Duodenal mucosa (tissue), 2 donors: Measurements from ENCODE around the gene PVALEF.
"Not testable (repeated sequence)": the region's sequence is repeated elsewhere in the genome, so short reads cannot be mapped to it uniquely, and the experiment has no call there.

Source experiments
- H3K27ac ChIP-seq: one replicate; pipeline ENCODE4 v1.7.0; 2013; ENCODE audit warnings: low read depth, low read length
- H3K27me3 ChIP-seq, 2 donors: one replicate each; pipeline ENCODE4 v1.7.0; 2013; ENCODE audit warnings: low read length in 2 of 2, control low read depth in 1 of 2; ENCODE audit not compliant: insufficient read depth in 2 of 2, control insufficient read depth in 1 of 2
- H3K36me3 ChIP-seq, 2 donors: one replicate each; pipeline ENCODE4 v1.7.0; 2013; ENCODE audit warnings: low read length in 2 of 2, control low read depth in 1 of 2; ENCODE audit not compliant: insufficient read depth in 2 of 2, control insufficient read depth in 1 of 2
- H3K4me1 ChIP-seq, 2 donors: one replicate each; pipeline ENCODE4 v1.7.0; 2013; ENCODE audit warnings: low read length in 2 of 2, control low read depth in 1 of 2; ENCODE audit not compliant: insufficient read depth in 2 of 2, control insufficient read depth in 1 of 2
- H3K4me3 ChIP-seq, 2 donors: one replicate each; pipeline ENCODE4 v1.7.0; 2013; ENCODE audit warnings: low read length in 2 of 2, low read depth in 1 of 2
- H3K9ac ChIP-seq, 2 donors: one replicate each; pipeline ENCODE4 v1.7.0; 2013; ENCODE audit warnings: low read length in 2 of 2, low read depth in 1 of 2
- H3K9me3 ChIP-seq, 2 donors: one replicate each; pipeline ENCODE4 v1.7.0; 2013; ENCODE audit warnings: low read length in 2 of 2, control low read depth in 1 of 2; ENCODE audit not compliant: control insufficient read depth in 1 of 2

PVALEF gene

DNA sequence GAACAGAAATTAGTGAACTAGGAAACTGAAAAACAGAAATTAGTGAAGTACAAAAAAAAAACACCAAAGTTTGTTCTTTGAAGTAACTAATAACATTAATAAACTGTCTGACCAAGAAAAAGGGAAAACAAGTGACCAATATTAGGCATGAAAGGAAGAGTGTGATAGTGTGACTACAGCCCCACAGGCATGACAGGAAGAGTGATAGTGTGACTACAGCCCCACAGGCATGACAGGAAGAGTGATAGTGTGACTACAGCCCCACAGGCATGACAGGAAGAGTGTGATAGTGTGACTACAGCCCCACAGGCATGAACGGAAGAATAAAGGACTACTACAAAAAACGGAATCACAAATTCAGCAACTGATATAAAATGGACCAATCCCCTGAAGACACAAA lies 62.3 kb downstream of the PVALEF start:
- H3K9me3 ChIP-seq, H3K27ac ChIP-seq, H3K4me3 ChIP-seq, H3K9ac ChIP-seq, H3K27me3 ChIP-seq, H3K4me1 ChIP-seq: not testable (repeated sequence)
- peaks cover 11 to 36% of the 10 kb centered on the region in 2 donors for H3K36me3 ChIP-seq

DNA sequence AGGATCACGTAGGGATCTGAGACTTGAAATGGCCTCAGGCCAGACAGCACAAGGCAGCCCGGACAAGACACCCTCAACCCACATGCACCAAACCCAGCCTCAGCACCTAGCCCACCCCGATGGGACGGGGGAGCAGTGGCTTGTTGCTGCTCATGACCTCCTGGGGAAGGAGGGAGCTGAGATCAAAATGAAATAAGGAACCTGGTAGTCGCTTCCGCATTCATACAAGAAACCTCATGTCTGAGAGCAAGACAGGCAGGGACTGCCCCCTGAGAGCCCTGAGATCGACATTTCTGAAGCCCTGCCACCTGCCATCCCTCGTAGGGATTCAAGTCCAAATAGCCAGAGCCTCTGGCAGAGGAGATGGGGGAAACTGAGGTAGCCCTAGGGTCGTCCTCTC lies 63.1 kb downstream of the PVALEF start:
- Histone ChIP-seq H3K27ac (no peak overlapping the region), H3K4me1 (peaks cover 4 to 5% of the 10 kb centered on the region in 2 donors), H3K27me3 (no peaks in the 10 kb centered on the region), H3K9ac (no peak overlapping the region), H3K4me3 (no peak overlapping the region), H3K36me3 (peaks cover 11 to 44% of the 10 kb centered on the region in 2 donors), H3K9me3 (no peaks in the 10 kb centered on the region)

DNA sequence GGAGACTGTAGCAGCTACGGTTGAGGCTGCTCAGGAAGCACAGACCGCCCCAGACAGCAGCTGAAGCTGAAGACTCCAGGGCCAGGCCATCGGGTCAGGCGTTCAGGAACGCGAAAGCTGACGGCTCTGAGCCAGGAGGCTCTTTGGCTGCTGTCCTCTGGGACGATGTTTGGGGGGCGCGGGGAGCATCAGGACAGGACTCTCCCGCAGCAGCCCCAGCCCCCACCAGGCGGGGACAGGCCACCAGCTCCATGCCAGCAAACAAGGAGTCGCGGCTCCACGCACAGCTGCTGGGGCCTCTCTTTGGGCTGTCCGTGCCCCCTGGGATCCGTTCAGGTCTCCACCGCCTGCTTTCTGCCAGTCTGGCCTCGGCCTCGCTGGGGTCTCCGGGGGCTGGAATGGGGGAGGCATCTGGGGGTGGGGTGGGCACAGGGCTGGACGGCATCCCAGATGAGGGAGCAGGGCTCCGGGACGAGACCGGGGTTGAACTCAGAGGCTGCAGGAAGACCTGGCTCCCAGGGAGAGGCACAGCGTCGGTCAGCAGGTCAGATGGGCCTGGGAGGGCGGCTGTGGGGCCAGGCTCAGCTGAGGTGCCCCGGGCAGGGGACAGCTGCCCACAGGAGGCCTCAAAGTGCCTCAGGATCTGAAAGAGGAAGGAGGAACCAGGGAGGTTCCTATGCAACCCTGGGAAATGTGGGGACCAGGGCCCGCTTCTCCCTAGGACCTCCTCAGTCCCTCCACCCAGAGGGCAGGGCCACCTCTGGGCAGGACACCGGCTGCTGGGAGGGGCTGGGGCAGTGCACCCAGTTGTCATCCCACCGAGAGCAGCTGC lies 63.7 kb downstream of the PVALEF start:
- H3K4me3 ChIP-seq, result no peak overlapping the region
- H3K9me3 ChIP-seq, result no peaks in the 10 kb centered on the region
- peaks cover 11 to 45% of the 10 kb centered on the region in 2 donors for H3K36me3 ChIP-seq
- H3K27me3 ChIP-seq, result no peaks in the 10 kb centered on the region
- H3K9ac ChIP-seq, result no peak overlapping the region
- H3K4me1 ChIP-seq, result no peaks in the 10 kb centered on the region
- H3K27ac ChIP-seq, result no peak overlapping the region

DNA sequence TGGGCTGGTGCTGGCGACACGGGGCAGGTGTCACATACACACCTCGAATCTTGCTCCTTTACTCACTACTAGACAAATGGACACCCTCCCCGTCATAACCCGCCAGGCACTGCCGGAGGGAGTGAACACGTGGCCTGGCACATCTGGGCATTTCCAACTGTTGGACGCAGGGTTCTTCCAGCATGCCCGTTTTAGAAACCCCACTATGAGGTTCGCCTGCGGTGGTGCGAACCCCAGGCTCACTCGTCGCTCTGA lies 64.3 kb downstream of the PVALEF start:
- Histone ChIP-seq H3K9me3 (no peaks in the 10 kb centered on the region), H3K36me3 (peaks cover 11 to 45% of the 10 kb centered on the region in 2 donors), H3K4me3 (no peak overlapping the region), H3K27me3 (no peaks in the 10 kb centered on the region), H3K27ac (no peak overlapping the region), H3K4me1 (no peaks in the 10 kb centered on the region), H3K9ac (no peak overlapping the region)

DNA sequence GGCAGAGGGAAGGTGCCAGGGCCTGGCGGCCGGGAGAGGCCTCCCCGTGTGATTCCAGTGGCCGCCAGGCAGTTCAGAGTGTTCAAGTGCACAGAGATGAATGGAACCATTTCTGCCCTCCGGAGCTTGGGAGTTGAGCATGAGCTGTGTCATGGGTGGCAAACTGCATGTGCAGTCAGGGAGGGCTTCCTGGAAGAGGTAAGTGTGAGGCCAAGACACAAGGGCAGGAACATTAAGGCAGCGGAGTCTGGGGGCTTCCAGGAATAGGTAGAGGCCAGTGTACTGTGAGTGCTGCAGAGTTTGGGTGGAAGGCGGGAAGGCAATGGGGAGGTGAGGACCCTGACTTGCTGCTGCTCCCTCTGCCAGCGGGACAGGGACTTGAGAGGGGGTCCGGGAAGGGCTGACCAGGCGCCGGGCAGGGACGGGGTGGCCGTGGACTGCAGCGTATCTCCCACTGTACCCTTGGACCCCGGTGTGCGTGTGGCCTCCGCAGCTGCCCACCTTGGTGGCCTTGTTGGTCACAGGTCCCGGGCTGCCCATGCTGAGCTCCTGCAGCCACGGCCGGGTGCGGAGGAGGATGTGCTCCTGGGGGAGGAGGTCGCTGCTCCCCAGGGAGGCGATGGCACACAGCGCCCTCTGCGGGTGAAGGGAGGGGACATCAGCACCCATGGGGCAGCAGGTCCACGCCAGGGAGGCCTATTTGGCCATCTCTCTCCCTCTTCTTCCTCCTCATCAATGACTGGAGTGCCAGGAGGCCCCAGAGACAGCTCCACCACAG lies 64.9 kb downstream of the PVALEF start:
- Histone ChIP-seq H3K36me3 (peaks cover 11 to 45% of the 10 kb centered on the region in 2 donors), H3K27ac (no peak overlapping the region), H3K9ac (no peak overlapping the region), H3K9me3 (no peaks in the 10 kb centered on the region), H3K4me3 (no peak overlapping the region), H3K4me1 (no peaks in the 10 kb centered on the region), H3K27me3 (no peaks in the 10 kb centered on the region)

DNA sequence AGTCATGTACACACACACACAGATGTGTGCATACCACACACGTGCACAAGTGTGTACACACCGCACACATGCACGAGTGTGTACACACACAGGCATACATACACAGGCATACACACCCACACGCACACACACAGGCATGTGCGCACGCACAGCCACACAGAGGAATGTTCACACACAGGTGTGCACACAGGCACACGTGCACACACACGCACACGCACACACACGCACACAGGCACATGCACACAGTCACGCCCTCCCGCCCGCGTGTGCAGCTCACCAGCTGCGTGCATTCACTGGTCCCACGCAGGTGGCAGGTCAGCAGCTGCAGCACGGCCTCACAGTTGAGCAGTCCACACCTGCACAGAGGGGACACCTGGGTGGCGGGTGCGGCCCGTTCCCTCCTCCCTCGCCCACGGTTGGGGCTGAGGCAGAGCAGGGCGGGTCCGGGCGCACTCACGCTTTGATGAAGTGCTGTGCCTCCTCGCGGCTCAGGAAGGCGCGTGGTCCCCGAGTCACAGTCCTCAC lies 65.9 kb downstream of the PVALEF start:
- H3K27me3 ChIP-seq, result no peaks in the 10 kb centered on the region
- H3K9ac ChIP-seq, result no peak overlapping the region
- H3K4me3 ChIP-seq, result no peak overlapping the region
- H3K4me1 ChIP-seq, result no peaks in the 10 kb centered on the region
- peaks cover 11 to 45% of the 10 kb centered on the region in 2 donors for H3K36me3 ChIP-seq
- no peak overlapping the region for H3K27ac ChIP-seq
- no peaks in the 10 kb centered on the region for H3K9me3 ChIP-seq

DNA sequence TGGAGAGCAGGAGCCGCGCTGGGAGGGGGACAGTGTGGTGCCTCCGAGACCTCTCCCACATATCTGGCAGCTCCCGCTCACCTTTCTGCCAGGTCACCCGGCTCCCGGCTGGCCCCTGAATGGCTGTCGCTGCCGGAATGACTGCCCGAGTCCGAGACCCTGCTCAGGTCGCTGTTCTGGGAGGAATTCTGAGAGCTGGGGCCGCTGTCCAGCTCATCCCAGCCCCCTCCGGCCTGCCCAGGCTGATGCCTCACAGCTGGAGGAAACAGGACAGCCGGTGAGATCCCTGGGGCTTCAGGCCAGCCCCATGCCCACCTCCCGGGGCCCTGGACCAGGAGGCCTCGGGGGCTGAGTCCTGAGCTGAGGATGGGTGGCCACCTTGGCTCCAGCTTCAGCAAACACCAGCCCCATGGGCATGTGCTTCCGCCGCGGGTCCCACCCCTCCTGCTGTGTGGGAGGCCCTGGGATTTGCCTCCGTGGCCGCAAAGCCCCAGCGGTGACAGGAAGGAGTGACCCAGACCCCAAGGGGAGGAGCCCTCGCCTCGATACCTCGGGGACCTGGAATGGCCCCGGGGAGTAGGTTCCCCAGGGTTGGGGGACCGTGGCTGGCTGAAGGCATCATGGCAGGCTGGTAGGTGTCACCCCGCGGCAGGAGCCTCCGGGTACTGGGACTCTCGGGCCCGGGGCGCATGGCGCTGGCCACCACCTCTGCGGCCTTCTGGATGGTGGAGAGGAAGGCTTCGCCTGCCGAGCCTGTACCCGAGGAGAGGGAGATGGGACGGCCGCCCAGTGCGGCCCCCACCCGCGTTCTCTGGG lies 66.7 kb downstream of the PVALEF start:
- H3K27me3 ChIP-seq, result no peaks in the 10 kb centered on the region
- H3K36me3 ChIP-seq, result peaks cover 11 to 45% of the 10 kb centered on the region in 2 donors
- peaks cover 0 to under 1% of the 10 kb centered on the region in 2 donors for H3K4me1 ChIP-seq
- no peak overlapping the region for H3K9ac ChIP-seq
- H3K9me3 ChIP-seq, result no peaks in the 10 kb centered on the region
- no peak overlapping the region for H3K27ac ChIP-seq
- H3K4me3 ChIP-seq, result no peak overlapping the region
